Sigmoid colon (tissue), 7 donors: ENCODE measurements around the gene KRTAP10-11. TPM values are rescaled to one million over a fixed set of nuclear protein-coding genes. Genes with fewer than 3 reads are reported as not detected.

Experiments
- DNase-seq: peaks from one replicate; pipeline ENCODE4 v3.0.0-alpha.2; 2019
- H3K27ac ChIP-seq, 4 donors: fragments of 200-600 bp; sonication (generic); one replicate each; pipeline ENCODE4 v1.5.1; 2016 to 2019; ENCODE audit warnings: mild to moderate bottlenecking in 1 of 4
- H3K27me3 ChIP-seq, 3 donors: fragments of 200-600 bp; sonication (generic); one replicate each; pipeline ENCODE4 v1.5.1; 2019; ENCODE audit warnings: mild to moderate bottlenecking in 1 of 3
- H3K36me3 ChIP-seq, 4 donors: fragments of 200-600 bp; sonication (generic); one replicate each; pipeline ENCODE4 v1.5.1; 2016 to 2019
- H3K4me1 ChIP-seq, 4 donors: fragments of 200-600 bp; sonication (generic); one replicate each; pipeline ENCODE4 v1.5.1; 2017 to 2019
- H3K4me3 ChIP-seq, 4 donors: fragments of 200-600 bp; sonication (generic); one replicate each; pipeline ENCODE4 v1.5.1; 2017 to 2019; ENCODE audit warnings: mild to moderate bottlenecking in 2 of 4, moderate library complexity in 1 of 4
- H3K9me3 ChIP-seq, 4 donors: fragments of 200-600 bp in 3 of 4; sonication (generic) in 3 of 4; one replicate each; pipeline versions ENCODE4 v1.5.1 to v1.6.1; 2013 to 2019
- EP300 ChIP-seq, 4 donors: sonication (generic); formaldehyde crosslinking; IDR thresholded peaks; one replicate each; pipeline ENCODE4 v1.6.1; 2017; ENCODE audit warnings: antibody characterized with exemption in 4 of 4
- POLR2A ChIP-seq, 2 donors: fragments of 450-650 bp; IDR thresholded peaks; one replicate each; pipeline ENCODE4 v1.6.1; 2016; ENCODE audit warnings: antibody characterized with exemption in 2 of 2, mild to moderate bottlenecking in 2 of 2, moderate library complexity in 2 of 2
- POLR2AphosphoS5 ChIP-seq, 4 donors: sonication (generic); formaldehyde crosslinking; IDR thresholded peaks; one replicate each; pipeline ENCODE4 v1.6.1; 2017; ENCODE audit warnings: antibody characterized with exemption in 4 of 4
- WGBS, 2 donors: extraction: QIAGEN DNeasy Blood & Tissue Kit; methylation state at CpG; one replicate each; pipeline ENCODE4 v1.1.7; 2013; 5-methylcytosine and 5-hydroxymethylcytosine counted together
- intact Hi-C: fragments of 100-400 bp; cut with DNase I; formaldehyde crosslinking; loops from one replicate; pipeline ENCODE4 v1.15.1; 2023
- polyA plus RNA-seq, 3 donors: library from polyadenylated mRNA; stranded (reverse); fragments of 200-250 nt; gene quantifications; one replicate each; pipeline ENCODE4 v1.2.3, GENCODE V29; 2013
- total RNA-seq, 4 donors: library from RNA; depleted of rRNA; stranded (reverse); fragments of >200 nt; gene quantifications; one replicate each; pipeline ENCODE4 v1.1.0, GENCODE V29; 2016
- TF ChIP-seq, protein P1 (sequence below), 4 experiments: fragments of 450-650 bp in 3 of 4; fragments of 200-600 bp in 1 of 4; IDR thresholded peaks; one replicate each; pipeline ENCODE4 v1.5.1; 2016 to 2019; ENCODE audit warnings: antibody characterized with exemption in 4 of 4, mild to moderate bottlenecking in 3 of 4, moderate library complexity in 2 of 4
- donor health status: healthy with polysubstance abuse.
- donor health status: Bipolar disorder and iron deficiency.
- donor health status: healthy.

Gene KRTAP10-11
- total and polyA plus RNA-seq, 7 donors: not detected

DNA sequence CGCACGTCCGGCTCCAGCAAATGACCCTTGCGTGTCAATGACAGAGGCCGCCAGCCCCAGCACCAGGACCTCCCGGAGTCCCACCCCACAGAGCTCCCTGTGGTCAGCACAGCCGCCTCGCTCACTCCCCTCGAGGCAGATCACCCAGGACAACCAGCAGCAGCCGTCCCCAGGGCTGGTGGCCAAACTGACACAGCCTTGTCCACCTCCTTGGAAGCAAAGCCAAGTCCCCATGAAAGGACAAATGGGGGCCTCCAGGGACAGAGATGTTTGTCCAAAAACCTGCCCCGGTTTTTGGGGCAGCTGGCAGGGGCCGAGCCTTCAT is 6.9 kb upstream of the KRTAP10-11 start:
- Histone ChIP-seq H3K4me1 (no peaks in the 10 kb centered on the region), H3K27me3 (peaks cover 0 to 32% (median 0%) of the 10 kb centered on the region in 3 donors), H3K4me3 (no peak overlapping the region), H3K27ac (no peak overlapping the region), H3K36me3 (no peaks in the 10 kb centered on the region), H3K9me3 (peaks cover 0 to 4% (median 1%) of the 10 kb centered on the region in 4 donors)
- no peak for TF ChIP-seq POLR2AphosphoS5 (IDR thresholded peaks at IDR 0.05)
- TF ChIP-seq, protein P1, sequence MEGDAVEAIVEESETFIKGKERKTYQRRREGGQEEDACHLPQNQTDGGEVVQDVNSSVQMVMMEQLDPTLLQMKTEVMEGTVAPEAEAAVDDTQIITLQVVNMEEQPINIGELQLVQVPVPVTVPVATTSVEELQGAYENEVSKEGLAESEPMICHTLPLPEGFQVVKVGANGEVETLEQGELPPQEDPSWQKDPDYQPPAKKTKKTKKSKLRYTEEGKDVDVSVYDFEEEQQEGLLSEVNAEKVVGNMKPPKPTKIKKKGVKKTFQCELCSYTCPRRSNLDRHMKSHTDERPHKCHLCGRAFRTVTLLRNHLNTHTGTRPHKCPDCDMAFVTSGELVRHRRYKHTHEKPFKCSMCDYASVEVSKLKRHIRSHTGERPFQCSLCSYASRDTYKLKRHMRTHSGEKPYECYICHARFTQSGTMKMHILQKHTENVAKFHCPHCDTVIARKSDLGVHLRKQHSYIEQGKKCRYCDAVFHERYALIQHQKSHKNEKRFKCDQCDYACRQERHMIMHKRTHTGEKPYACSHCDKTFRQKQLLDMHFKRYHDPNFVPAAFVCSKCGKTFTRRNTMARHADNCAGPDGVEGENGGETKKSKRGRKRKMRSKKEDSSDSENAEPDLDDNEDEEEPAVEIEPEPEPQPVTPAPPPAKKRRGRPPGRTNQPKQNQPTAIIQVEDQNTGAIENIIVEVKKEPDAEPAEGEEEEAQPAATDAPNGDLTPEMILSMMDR (IDR thresholded peaks at IDR 0.05): no peak
- no peak for TF ChIP-seq POLR2A (IDR thresholded peaks at IDR 0.05)
- TF ChIP-seq EP300 (IDR thresholded peaks at IDR 0.05): no peak
- intact Hi-C loops: no loop called here
- WGBS, 2 donors: 84 to 87% methylated on average over 12 of the region's 12 CpGs
- DNase-seq: no peak

DNA sequence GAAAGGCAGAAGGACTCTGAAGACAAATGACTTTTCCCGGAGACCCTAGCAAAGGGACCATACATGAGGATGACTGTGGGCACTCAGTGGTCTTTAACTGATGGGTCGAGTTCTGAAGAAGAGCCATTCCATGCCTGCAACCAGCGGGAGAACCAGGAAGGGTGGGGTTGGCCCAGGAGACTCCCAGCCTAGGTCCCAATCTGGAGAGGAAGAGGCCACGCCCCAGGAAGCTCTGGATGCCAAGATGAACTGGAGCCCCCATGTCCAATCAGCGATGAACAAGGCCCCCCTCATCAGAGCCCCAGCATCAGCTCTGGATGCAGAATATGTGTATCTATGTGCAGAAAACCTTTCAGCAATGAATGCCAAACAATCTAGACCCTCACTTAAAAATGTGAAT is 5.5 kb upstream of the KRTAP10-11 start:
- no peak for DNase-seq
- H3K27ac ChIP-seq: no peak overlapping the region
- no peaks in the 10 kb centered on the region for H3K36me3 ChIP-seq
- TF ChIP-seq EP300 (IDR thresholded peaks at IDR 0.05) (no peak), POLR2AphosphoS5 (IDR thresholded peaks at IDR 0.05) (no peak), POLR2A (IDR thresholded peaks at IDR 0.05) (no peak)
- TF ChIP-seq, protein P1 (IDR thresholded peaks at IDR 0.05): no peak
- peaks cover 0 to 29% (median 0%) of the 10 kb centered on the region in 3 donors for H3K27me3 ChIP-seq
- H3K9me3 ChIP-seq: peaks cover 0 to 6% (median 1%) of the 10 kb centered on the region in 4 donors
- WGBS, 2 donors: 79 to 91% methylated on average over 5 of the region's 5 CpGs
- intact Hi-C loops: no loop called here
- H3K4me3 ChIP-seq: no peak overlapping the region
- no peaks in the 10 kb centered on the region for H3K4me1 ChIP-seq

DNA sequence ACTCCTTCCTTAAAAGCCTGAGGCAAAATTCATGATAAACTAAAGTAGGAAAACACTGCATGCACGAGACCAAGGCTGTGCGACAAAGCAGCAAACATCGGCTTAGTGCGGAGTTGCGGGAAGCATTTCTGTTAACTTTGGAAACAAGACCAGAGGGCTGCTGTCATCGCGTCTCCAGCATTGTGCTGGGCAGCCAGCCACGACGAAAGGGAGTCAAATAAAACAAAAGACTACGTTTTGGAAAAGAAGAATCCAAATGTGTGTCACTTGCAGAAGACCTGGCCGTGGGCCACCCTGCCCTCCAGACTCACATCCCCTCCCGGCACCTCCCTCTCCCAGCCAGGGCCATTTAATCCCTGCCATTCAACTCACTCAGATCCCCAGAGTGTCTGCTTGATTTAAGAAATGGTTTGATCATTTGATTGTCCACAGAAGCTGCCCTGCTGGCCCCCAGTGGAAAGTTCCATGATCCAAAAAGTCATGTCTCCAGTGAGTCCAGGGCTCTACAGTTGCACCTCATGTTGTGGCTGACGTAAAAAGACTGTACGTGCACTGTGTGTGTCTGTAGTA is 2.4 kb upstream of the KRTAP10-11 start:
- H3K27ac ChIP-seq: no peak overlapping the region
- 80 to 82% methylated on average over 14 of the region's 14 CpGs for WGBS, 2 donors
- intact Hi-C loops: no loop called here
- H3K4me1 ChIP-seq: no peaks in the 10 kb centered on the region
- H3K4me3 ChIP-seq: no peak overlapping the region
- no peak for DNase-seq
- H3K9me3 ChIP-seq: peaks cover 0 to 6% (median 1%) of the 10 kb centered on the region in 4 donors
- TF ChIP-seq EP300 (IDR thresholded peaks at IDR 0.05): no peak
- TF ChIP-seq, protein P1 (IDR thresholded peaks at IDR 0.05): no peak
- TF ChIP-seq POLR2AphosphoS5 (IDR thresholded peaks at IDR 0.05): no peak
- TF ChIP-seq POLR2A (IDR thresholded peaks at IDR 0.05): no peak
- no peaks in the 10 kb centered on the region for H3K36me3 ChIP-seq
- H3K27me3 ChIP-seq: peaks cover 0 to 32% (median 10%) of the 10 kb centered on the region in 3 donors

DNA sequence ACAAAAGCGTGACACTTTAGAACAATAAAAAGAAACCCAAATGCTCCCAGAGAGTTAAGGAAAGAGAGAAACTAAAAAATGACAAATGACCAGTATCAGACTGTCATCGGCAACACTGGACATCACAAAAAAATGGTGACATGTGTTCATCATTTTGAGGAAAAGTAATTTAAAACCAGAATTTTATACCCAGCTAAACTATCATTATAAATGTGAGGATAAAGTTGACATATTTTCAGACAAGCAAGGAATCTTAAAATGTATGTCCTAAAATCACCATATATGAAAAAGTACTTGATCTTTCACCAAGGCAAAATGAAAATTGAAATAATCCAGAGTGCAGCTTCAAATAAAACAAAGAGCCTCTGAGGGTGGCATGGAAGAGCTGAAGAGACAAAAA is 1.3 kb upstream of the KRTAP10-11 start:
- 44 to 50% methylated on average over 2 of the region's 2 CpGs for WGBS, 2 donors
- intact Hi-C loops: no loop called here
- Histone ChIP-seq H3K27me3 (peaks cover 0 to 21% (median 10%) of the 10 kb centered on the region in 3 donors), H3K9me3 (peaks cover 0 to 6% (median 1%) of the 10 kb centered on the region in 4 donors), H3K4me1 (no peaks in the 10 kb centered on the region), H3K4me3 (no peak overlapping the region), H3K36me3 (no peaks in the 10 kb centered on the region), H3K27ac (no peak overlapping the region)
- TF ChIP-seq POLR2A (IDR thresholded peaks at IDR 0.05) (no peak), POLR2AphosphoS5 (IDR thresholded peaks at IDR 0.05) (no peak), EP300 (IDR thresholded peaks at IDR 0.05) (no peak)
- TF ChIP-seq, protein P1 (IDR thresholded peaks at IDR 0.05): no peak
- DNase-seq: no peak

DNA sequence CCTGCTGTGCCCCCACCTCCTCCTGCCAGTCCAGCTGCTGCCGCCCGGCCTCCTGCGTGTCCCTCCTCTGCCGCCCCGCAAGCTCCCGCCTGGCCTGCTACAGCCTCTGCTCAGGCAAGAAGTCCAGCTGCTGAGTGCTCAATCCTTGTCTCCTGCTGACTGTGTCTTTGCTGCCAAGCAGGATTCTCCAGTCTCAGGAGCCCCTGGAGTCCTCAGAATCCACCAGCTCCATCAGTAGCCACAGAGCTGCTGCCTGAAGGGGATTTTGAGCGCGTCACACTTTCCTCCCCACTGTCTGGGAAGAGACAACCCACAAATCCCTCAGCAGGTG is 973 bp downstream of the KRTAP10-11 start:
- no peaks in the 10 kb centered on the region for H3K36me3 ChIP-seq
- H3K27me3 ChIP-seq: peaks cover 0 to 14% (median 10%) of the 10 kb centered on the region in 3 donors
- 67 to 69% methylated on average over 8 of the region's 8 CpGs for WGBS, 2 donors
- H3K4me1 ChIP-seq: no peaks in the 10 kb centered on the region
- no peak overlapping the region for H3K4me3 ChIP-seq
- no peak overlapping the region for H3K27ac ChIP-seq
- no peak for DNase-seq
- peaks cover 0 to 4% (median 1%) of the 10 kb centered on the region in 4 donors for H3K9me3 ChIP-seq
- intact Hi-C loops: no loop called here
- TF ChIP-seq, protein P1 (IDR thresholded peaks at IDR 0.05): no peak
- TF ChIP-seq EP300 (IDR thresholded peaks at IDR 0.05): no peak
- no peak for TF ChIP-seq POLR2A (IDR thresholded peaks at IDR 0.05)
- no peak for TF ChIP-seq POLR2AphosphoS5 (IDR thresholded peaks at IDR 0.05)
